H9 (cell line): Measurements from ENCODE around the gene CSNK1G1. TPM values are rescaled to one million over a fixed set of nuclear protein-coding genes. Genes with fewer than 3 reads are reported as not detected.

Source experiments
- DNase-seq: peaks from one replicate; pipeline ENCODE4 v3.0.0-alpha.2; 2017
- H2AFZ ChIP-seq: one replicate; pipeline ENCODE4 v1.6.1; 2013; ENCODE audit warnings: mild to moderate bottlenecking, low read length, control low read depth, moderate library complexity
- H2AK5ac ChIP-seq: 2 replicates; pipeline ENCODE4 v1.6.1; 2013; ENCODE audit warnings: low read length, control low read depth, mixed read lengths; ENCODE audit not compliant: insufficient read length
- H2BK120ac ChIP-seq: one replicate; pipeline ENCODE4 v1.6.1; 2013; ENCODE audit warnings: low read depth, mild to moderate bottlenecking, low read length, control low read depth, inconsistent platforms; ENCODE audit not compliant: poor library complexity, severe bottlenecking
- H2BK12ac ChIP-seq: 2 replicates; pipeline ENCODE4 v1.6.1; 2013; ENCODE audit warnings: low read length, control low read depth, mixed read lengths, low read depth; ENCODE audit not compliant: insufficient read length
- H2BK15ac ChIP-seq: 2 replicates; pipeline ENCODE4 v1.6.1; 2013; ENCODE audit warnings: low read depth, low read length, control low read depth
- H2BK20ac ChIP-seq: one replicate; pipeline ENCODE4 v1.6.1; 2013; ENCODE audit warnings: low read depth, mild to moderate bottlenecking, low read length, control low read depth, inconsistent platforms; ENCODE audit not compliant: poor library complexity, severe bottlenecking
- H2BK5ac ChIP-seq: 2 replicates; pipeline ENCODE4 v1.6.1; 2013; ENCODE audit warnings: low read length, control low read depth, mixed read lengths; ENCODE audit not compliant: insufficient read length
- H3K14ac ChIP-seq: 2 replicates; pipeline ENCODE4 v1.6.1; 2013; ENCODE audit warnings: low read length, control low read depth; ENCODE audit not compliant: insufficient read depth
- H3K18ac ChIP-seq: 2 replicates; pipeline ENCODE4 v1.6.1; 2013; ENCODE audit warnings: low read depth, mild to moderate bottlenecking, mixed read lengths, low read length, control low read depth; ENCODE audit not compliant: insufficient read length
- H3K23ac ChIP-seq: 2 replicates; pipeline ENCODE4 v1.6.1; 2013; ENCODE audit warnings: low read length, control low read depth, mixed read lengths, low read depth; ENCODE audit not compliant: insufficient read length
- H3K23me2 ChIP-seq: 2 replicates; pipeline ENCODE4 v1.6.1; 2013; ENCODE audit warnings: low read depth, mild to moderate bottlenecking, mixed read lengths, low read length, control low read depth; ENCODE audit not compliant: insufficient read length, poor library complexity, severe bottlenecking
- H3K27ac ChIP-seq: 2 replicates; pipeline ENCODE4 v1.5.1; 2013; ENCODE audit warnings: low read length, control low read depth, mixed read lengths, low read depth; ENCODE audit not compliant: insufficient read length
- H3K27me3 ChIP-seq: 2 replicates; pipeline ENCODE4 v1.6.1; 2013; ENCODE audit warnings: low read length, control low read depth, inconsistent platforms; ENCODE audit not compliant: insufficient read depth
- H3K4ac ChIP-seq: 2 replicates; pipeline ENCODE4 v1.6.1; 2013; ENCODE audit warnings: low read depth, mild to moderate bottlenecking, control low read depth, inconsistent platforms, low read length, moderate library complexity
- H3K4me1 ChIP-seq: 2 replicates; pipeline ENCODE4 v1.6.1; 2013; ENCODE audit warnings: low read length, control low read depth, inconsistent platforms; ENCODE audit not compliant: insufficient read depth
- H3K4me2 ChIP-seq: 2 replicates; pipeline ENCODE4 v1.6.1; 2013; ENCODE audit warnings: low read length, control low read depth, mixed read lengths; ENCODE audit not compliant: insufficient read length, insufficient read depth
- H3K56ac ChIP-seq: 2 replicates; pipeline ENCODE4 v1.6.1; 2013; ENCODE audit warnings: low read depth, mild to moderate bottlenecking, mixed read lengths, low read length, control low read depth; ENCODE audit not compliant: insufficient read length
- H3K79me1 ChIP-seq: 2 replicates; pipeline ENCODE4 v1.6.1; 2013; ENCODE audit warnings: low read depth, mild to moderate bottlenecking, moderate library complexity, low read length, control low read depth, inconsistent platforms; ENCODE audit not compliant: insufficient read depth, poor library complexity, severe bottlenecking
- H3K79me2 ChIP-seq: 2 replicates; pipeline ENCODE4 v1.6.1; 2013; ENCODE audit warnings: low read length, control low read depth, inconsistent platforms; ENCODE audit not compliant: insufficient read depth
- H3K9ac ChIP-seq: 2 replicates; pipeline ENCODE4 v1.6.1; 2013; ENCODE audit warnings: low read length, control low read depth, mixed read lengths; ENCODE audit not compliant: insufficient read length; ENCODE audit errors: extremely low read depth
- H3K9me3 ChIP-seq: one replicate; pipeline ENCODE4 v1.6.1; 2013; ENCODE audit warnings: low read depth, low read length, inconsistent platforms; ENCODE audit not compliant: control insufficient read depth
- H3T11ph ChIP-seq: one replicate; pipeline ENCODE4 v1.6.1; 2013; ENCODE audit warnings: mild to moderate bottlenecking, low read length, control low read depth, inconsistent platforms
- H4K20me1 ChIP-seq: one replicate; pipeline ENCODE4 v1.6.1; 2013; ENCODE audit not compliant: control insufficient read depth, insufficient read length, insufficient read depth
- H4K5ac ChIP-seq: 2 replicates; pipeline ENCODE4 v1.6.1; 2013; ENCODE audit warnings: low read depth, mild to moderate bottlenecking, mixed read lengths, low read length, control low read depth; ENCODE audit not compliant: insufficient read length
- H4K8ac ChIP-seq: replicated peaks from 2 replicates; pipeline ENCODE4 v1.6.1; 2013; ENCODE audit warnings: low read length, control low read depth, mixed read lengths, low read depth; ENCODE audit not compliant: insufficient read length
- H4K91ac ChIP-seq: 2 replicates; pipeline ENCODE4 v1.6.1; 2013; ENCODE audit warnings: low read depth, mild to moderate bottlenecking, moderate library complexity, mixed read lengths, low read length, control low read depth; ENCODE audit not compliant: insufficient read length
- H3K27ac Mint-ChIP-seq, 3 experiments: 2 replicates in 2 of 3; 3 replicates in 1 of 3; pipeline ENCODE4 v1.8.0; 2020 to 2021; ENCODE audit warnings: mixed read lengths in 3 of 3, mild to moderate bottlenecking in 1 of 3, moderate library complexity in 1 of 3
- H3K27me3 Mint-ChIP-seq: 2 replicates; pipeline ENCODE4 v1.8.0; 2021; ENCODE audit warnings: low read depth, mild to moderate bottlenecking, moderate library complexity, mixed read lengths
- H3K36me3 Mint-ChIP-seq, 3 experiments: 2 replicates in 2 of 3; 3 replicates in 1 of 3; pipeline ENCODE4 v1.8.0; 2020 to 2021; ENCODE audit warnings: low read depth in 3 of 3, mixed read lengths in 3 of 3; ENCODE audit not compliant: insufficient read depth in 1 of 3
- H3K4me1 Mint-ChIP-seq, 2 experiments: 2 replicates each; pipeline ENCODE4 v1.8.0; 2020; ENCODE audit warnings: mixed read lengths in 2 of 2
- H3K4me3 Mint-ChIP-seq, 2 experiments: 2 replicates in 1 of 2; 3 replicates in 1 of 2; pipeline ENCODE4 v1.8.0; 2020 to 2021; ENCODE audit warnings: mild to moderate bottlenecking in 2 of 2, mixed read lengths in 2 of 2, moderate library complexity in 1 of 2
- H3K9me3 Mint-ChIP-seq, 2 experiments: 2 replicates in 1 of 2; 3 replicates in 1 of 2; pipeline ENCODE4 v1.8.0; 2020; ENCODE audit warnings: mild to moderate bottlenecking in 2 of 2, mixed read lengths in 2 of 2, moderate library complexity in 1 of 2
- WGBS: extraction: QIAGEN DNeasy Blood & Tissue Kit; methylation state at CpG from one replicate; pipeline ENCODE4 v1.1.7; 2013; ENCODE audit warnings: missing lambda C conversion rate, low lambda C conversion rate, mixed read lengths; ENCODE audit not compliant: insufficient read length; ENCODE audit errors: extremely low coverage; 5-methylcytosine and 5-hydroxymethylcytosine counted together
- total RNA-seq: library from RNA; stranded (reverse); gene quantifications from 2 replicates; pipeline ENCODE4 v1.2.1, GENCODE V29; 2021
- TF ChIP-seq, protein P1 (sequence below): fragments of 200-600 bp; sonication (generic); conservative IDR thresholded peaks from 3 replicates; pipeline ENCODE4 v1.8.0; 2021; ENCODE audit warnings: antibody characterized with exemption, mild to moderate bottlenecking

The CSNK1G1 gene
- total RNA-seq, 1 experiment from 2014 or later: 17.1 TPM

DNA sequence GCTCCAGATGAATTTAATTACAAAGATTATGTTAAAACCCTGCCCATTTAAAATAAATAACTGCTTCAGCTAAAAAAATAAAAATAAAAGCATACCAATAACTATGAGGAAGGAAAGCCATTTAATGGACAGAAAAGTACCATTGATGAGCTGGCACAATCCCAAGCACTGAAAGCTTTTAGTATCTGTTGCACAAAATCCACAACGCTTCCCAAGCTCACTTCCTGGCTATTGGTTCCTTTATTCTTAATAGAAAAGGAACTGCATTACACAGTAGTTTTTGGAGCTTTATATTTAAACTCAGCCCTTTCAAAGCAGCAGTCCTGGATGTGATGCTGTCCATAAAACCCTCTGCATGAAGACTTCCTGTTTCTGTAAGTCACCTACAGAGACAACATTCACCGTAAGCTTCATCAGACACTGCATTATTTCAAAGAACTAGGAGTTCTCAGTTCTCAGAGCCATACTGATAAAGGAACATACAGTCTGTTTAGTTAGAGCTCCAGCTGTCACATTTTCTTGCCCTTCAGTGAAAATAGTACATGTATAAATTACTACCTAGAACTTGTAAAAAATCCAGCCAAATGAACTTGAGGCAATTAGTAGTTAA, 81.5 kb downstream of the CSNK1G1 start:
- H3T11ph ChIP-seq: no peak overlapping the region
- H2AK5ac ChIP-seq: no peak overlapping the region
- Mint-ChIP-seq H3K27ac (no peak overlapping the region), H3K36me3 (peaks cover 0 to 3% (median 0%) of the 10 kb centered on the region in 3 experiments; a peak in 2 of 7 replicates), H3K27me3 (no peaks in the 10 kb centered on the region), H3K4me1 (no peaks in the 10 kb centered on the region), H3K9me3 (no peaks in the 10 kb centered on the region; a peak in 1 of 5 replicates), H3K4me3 (no peak overlapping the region)
- H4K20me1 ChIP-seq: no peaks in the 10 kb centered on the region
- no peak overlapping the region for H2AFZ ChIP-seq
- TF ChIP-seq, protein P1, sequence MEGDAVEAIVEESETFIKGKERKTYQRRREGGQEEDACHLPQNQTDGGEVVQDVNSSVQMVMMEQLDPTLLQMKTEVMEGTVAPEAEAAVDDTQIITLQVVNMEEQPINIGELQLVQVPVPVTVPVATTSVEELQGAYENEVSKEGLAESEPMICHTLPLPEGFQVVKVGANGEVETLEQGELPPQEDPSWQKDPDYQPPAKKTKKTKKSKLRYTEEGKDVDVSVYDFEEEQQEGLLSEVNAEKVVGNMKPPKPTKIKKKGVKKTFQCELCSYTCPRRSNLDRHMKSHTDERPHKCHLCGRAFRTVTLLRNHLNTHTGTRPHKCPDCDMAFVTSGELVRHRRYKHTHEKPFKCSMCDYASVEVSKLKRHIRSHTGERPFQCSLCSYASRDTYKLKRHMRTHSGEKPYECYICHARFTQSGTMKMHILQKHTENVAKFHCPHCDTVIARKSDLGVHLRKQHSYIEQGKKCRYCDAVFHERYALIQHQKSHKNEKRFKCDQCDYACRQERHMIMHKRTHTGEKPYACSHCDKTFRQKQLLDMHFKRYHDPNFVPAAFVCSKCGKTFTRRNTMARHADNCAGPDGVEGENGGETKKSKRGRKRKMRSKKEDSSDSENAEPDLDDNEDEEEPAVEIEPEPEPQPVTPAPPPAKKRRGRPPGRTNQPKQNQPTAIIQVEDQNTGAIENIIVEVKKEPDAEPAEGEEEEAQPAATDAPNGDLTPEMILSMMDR: no peak
- no peaks in the 10 kb centered on the region for H3K79me2 ChIP-seq
- no peak overlapping the region for H2BK5ac ChIP-seq
- H2BK120ac ChIP-seq: no peak overlapping the region
- H4K91ac ChIP-seq: no peak overlapping the region
- H3K27me3 ChIP-seq: no peaks in the 10 kb centered on the region
- no peak overlapping the region for H3K56ac ChIP-seq
- no peaks in the 10 kb centered on the region for H3K4me1 ChIP-seq
- no peak overlapping the region for H3K27ac ChIP-seq
- H2BK12ac ChIP-seq: no peak overlapping the region
- no peak overlapping the region for H3K4me2 ChIP-seq
- no peak for DNase-seq
- WGBS: no CpG with 5 or more reads among the region's 2 CpGs
- no peak overlapping the region for H4K8ac ChIP-seq
- H3K18ac ChIP-seq: no peak overlapping the region
- H3K23ac ChIP-seq: no peak overlapping the region
- no peaks in the 10 kb centered on the region for H3K79me1 ChIP-seq
- H3K14ac ChIP-seq: no peak overlapping the region
- H4K5ac ChIP-seq: no peak overlapping the region
- no peaks in the 10 kb centered on the region for H3K23me2 ChIP-seq
- no peak overlapping the region for H3K4ac ChIP-seq
- no peak overlapping the region for H2BK15ac ChIP-seq
- H3K9me3 ChIP-seq: no peaks in the 10 kb centered on the region
- H2BK20ac ChIP-seq: no peak overlapping the region
- H3K9ac ChIP-seq: no peak overlapping the region
